IPS-15b (cell line): ENCODE results near the gene AP4S1.
"Not testable (repeated sequence)": the region's sequence is repeated elsewhere in the genome, so short reads cannot be mapped to it uniquely, and the experiment has no call there.

ENCODE experiments used
- H3K27me3 ChIP-seq: one replicate; pipeline ENCODE4 v1.6.1; 2013; ENCODE audit warnings: low read length; ENCODE audit not compliant: control insufficient read depth, insufficient read depth
- H3K36me3 ChIP-seq: one replicate; pipeline ENCODE4 v1.6.1; 2013; ENCODE audit warnings: low read length; ENCODE audit not compliant: control insufficient read depth, insufficient read depth
- H3K4me1 ChIP-seq: one replicate; pipeline ENCODE4 v1.6.1; 2013; ENCODE audit warnings: mild to moderate bottlenecking, low read length; ENCODE audit not compliant: control insufficient read depth, insufficient read depth
- H3K4me3 ChIP-seq: one replicate; pipeline ENCODE4 v1.5.1; 2013; ENCODE audit warnings: low read depth, low read length
- H3K9ac ChIP-seq: one replicate; pipeline ENCODE4 v1.6.1; 2013; ENCODE audit warnings: low read depth, mild to moderate bottlenecking, low read length
- H3K9me3 ChIP-seq: one replicate; pipeline ENCODE4 v1.6.1; 2013; ENCODE audit warnings: mild to moderate bottlenecking, low read length; ENCODE audit not compliant: control insufficient read depth, insufficient read depth

AP4S1 gene

GRCh38 chr14:31051023-31051422, 25.6 kb downstream of the AP4S1 start:
- Histone ChIP-seq H3K36me3 (no peaks in the 10 kb centered on the region), H3K4me1 (no peaks in the 10 kb centered on the region), H3K9ac (no peak overlapping the region)

GRCh38 chr14:31051511-31051910, 26.1 kb downstream of the AP4S1 start:
- Histone ChIP-seq H3K4me1 (no peaks in the 10 kb centered on the region), H3K9ac (no peak overlapping the region), H3K27me3 (no peaks in the 10 kb centered on the region)

More at GRCh38 chr14:31051023-31051422, 25.6 kb downstream of the AP4S1 start:
- Histone ChIP-seq H3K4me3 (no peak overlapping the region), H3K27me3 (no peaks in the 10 kb centered on the region), H3K9me3 (no peaks in the 10 kb centered on the region)

GRCh38 chr14:31052905-31053586, 27.6 kb downstream of the AP4S1 start:
- not testable (repeated sequence) for H3K27me3 ChIP-seq, H3K4me1 ChIP-seq, H3K4me3 ChIP-seq, H3K36me3 ChIP-seq, H3K9ac ChIP-seq, H3K9me3 ChIP-seq

More at GRCh38 chr14:31051511-31051910, 26.1 kb downstream of the AP4S1 start:
- Histone ChIP-seq H3K9me3 (no peaks in the 10 kb centered on the region), H3K4me3 (no peak overlapping the region), H3K36me3 (no peaks in the 10 kb centered on the region)

- Histone ChIP-seq H3K9me3 (no peaks in the 10 kb centered on the region), H3K36me3 (no peaks in the 10 kb centered on the region), H3K4me3 (no peak overlapping the region), H3K9ac (no peak overlapping the region), H3K27me3 (no peaks in the 10 kb centered on the region), H3K4me1 (peaks cover 12% of the 10 kb centered on the region)
Measured at GRCh38 chr14:31057035-31057434, 31.6 kb downstream of the AP4S1 start.

GRCh38 chr14:31057701-31058364, 32.4 kb downstream of the AP4S1 start:
- Histone ChIP-seq H3K9ac (no peak overlapping the region), H3K4me3 (no peak overlapping the region)

GRCh38 chr14:31059152-31059924, 33.9 kb downstream of the AP4S1 start:
- H3K36me3 ChIP-seq, result no peaks in the 10 kb centered on the region
- H3K4me1 ChIP-seq, result peaks cover 12% of the 10 kb centered on the region
- H3K4me3 ChIP-seq, result no peak overlapping the region
- no peak overlapping the region for H3K9ac ChIP-seq
- H3K9me3 ChIP-seq, result no peaks in the 10 kb centered on the region
- no peaks in the 10 kb centered on the region for H3K27me3 ChIP-seq

More at GRCh38 chr14:31057701-31058364, 32.4 kb downstream of the AP4S1 start:
- Histone ChIP-seq H3K27me3 (no peaks in the 10 kb centered on the region), H3K36me3 (no peaks in the 10 kb centered on the region), H3K9me3 (no peaks in the 10 kb centered on the region), H3K4me1 (peaks cover 12% of the 10 kb centered on the region)

- Histone ChIP-seq H3K27me3 (no peaks in the 10 kb centered on the region), H3K4me3 (no peak overlapping the region), H3K4me1 (peaks cover 12% of the 10 kb centered on the region), H3K36me3 (no peaks in the 10 kb centered on the region), H3K9ac (no peak overlapping the region), H3K9me3 (no peaks in the 10 kb centered on the region)
Measured at GRCh38 chr14:31060253-31060875, 34.9 kb downstream of the AP4S1 start.

GRCh38 chr14:31062908-31063307, 37.5 kb downstream of the AP4S1 start:
- H3K27me3 ChIP-seq, H3K36me3 ChIP-seq, H3K9ac ChIP-seq, H3K9me3 ChIP-seq, H3K4me3 ChIP-seq: not testable (repeated sequence)
- H3K4me1 ChIP-seq, result peaks cover 12% of the 10 kb centered on the region

- H3K9ac ChIP-seq, result no peak overlapping the region
- H3K4me1 ChIP-seq, result no peaks in the 10 kb centered on the region
- no peaks in the 10 kb centered on the region for H3K27me3 ChIP-seq
- H3K4me3 ChIP-seq, result no peak overlapping the region
- H3K9me3 ChIP-seq, result no peaks in the 10 kb centered on the region
- no peaks in the 10 kb centered on the region for H3K36me3 ChIP-seq
Measured at GRCh38 chr14:31068235-31068634, 42.8 kb downstream of the AP4S1 start.

- Histone ChIP-seq H3K4me1 (no peaks in the 10 kb centered on the region), H3K36me3 (no peaks in the 10 kb centered on the region), H3K9me3 (no peaks in the 10 kb centered on the region), H3K27me3 (no peaks in the 10 kb centered on the region), H3K4me3 (no peak overlapping the region), H3K9ac (no peak overlapping the region)
Measured at GRCh38 chr14:31069343-31069742, 43.9 kb downstream of the AP4S1 start.

- no peak overlapping the region for H3K9ac ChIP-seq
- H3K4me3 ChIP-seq, result no peak overlapping the region
- H3K9me3 ChIP-seq, result no peaks in the 10 kb centered on the region
- H3K27me3 ChIP-seq, result no peaks in the 10 kb centered on the region
- H3K4me1 ChIP-seq, result no peaks in the 10 kb centered on the region
- no peaks in the 10 kb centered on the region for H3K36me3 ChIP-seq
Measured at GRCh38 chr14:31070431-31070830, 45.0 kb downstream of the AP4S1 start.
